ENCODE measurements around the gene INMT.

DNA sequence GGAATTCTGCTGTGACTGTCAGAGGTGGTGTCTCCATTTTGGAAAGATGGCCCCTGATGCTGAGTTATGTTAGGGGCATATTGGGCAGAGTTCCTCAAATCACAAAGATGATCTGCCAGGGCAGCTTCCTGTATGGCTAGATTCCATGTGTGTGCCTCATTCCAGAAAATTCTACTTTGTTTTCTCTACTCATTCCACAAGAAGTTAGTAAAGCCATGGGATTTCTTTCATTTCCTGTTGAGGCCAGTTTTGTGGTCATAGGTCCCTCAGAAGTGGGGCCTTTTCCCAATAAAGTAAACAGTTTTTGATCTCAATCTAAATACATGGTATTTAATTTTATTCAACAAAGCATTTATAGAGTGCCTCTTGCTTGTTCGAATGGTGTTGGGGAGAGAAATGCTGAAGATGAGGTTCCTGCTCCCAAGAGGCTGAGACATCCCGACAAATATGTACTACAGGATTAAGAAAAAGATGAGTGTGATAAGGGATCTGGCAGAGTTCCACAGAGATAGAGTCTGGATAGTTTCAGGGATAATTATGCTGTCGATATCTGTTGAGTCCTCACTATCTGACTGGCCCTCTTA lies 52.2 kb downstream of the INMT start:
- TF ChIP-seq, protein P1, sequence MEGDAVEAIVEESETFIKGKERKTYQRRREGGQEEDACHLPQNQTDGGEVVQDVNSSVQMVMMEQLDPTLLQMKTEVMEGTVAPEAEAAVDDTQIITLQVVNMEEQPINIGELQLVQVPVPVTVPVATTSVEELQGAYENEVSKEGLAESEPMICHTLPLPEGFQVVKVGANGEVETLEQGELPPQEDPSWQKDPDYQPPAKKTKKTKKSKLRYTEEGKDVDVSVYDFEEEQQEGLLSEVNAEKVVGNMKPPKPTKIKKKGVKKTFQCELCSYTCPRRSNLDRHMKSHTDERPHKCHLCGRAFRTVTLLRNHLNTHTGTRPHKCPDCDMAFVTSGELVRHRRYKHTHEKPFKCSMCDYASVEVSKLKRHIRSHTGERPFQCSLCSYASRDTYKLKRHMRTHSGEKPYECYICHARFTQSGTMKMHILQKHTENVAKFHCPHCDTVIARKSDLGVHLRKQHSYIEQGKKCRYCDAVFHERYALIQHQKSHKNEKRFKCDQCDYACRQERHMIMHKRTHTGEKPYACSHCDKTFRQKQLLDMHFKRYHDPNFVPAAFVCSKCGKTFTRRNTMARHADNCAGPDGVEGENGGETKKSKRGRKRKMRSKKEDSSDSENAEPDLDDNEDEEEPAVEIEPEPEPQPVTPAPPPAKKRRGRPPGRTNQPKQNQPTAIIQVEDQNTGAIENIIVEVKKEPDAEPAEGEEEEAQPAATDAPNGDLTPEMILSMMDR (IDR thresholded peaks at IDR 0.05; ENCODE audit: low read depth, low read length, missing input control), result no peak
- TF ChIP-seq, protein P2, sequence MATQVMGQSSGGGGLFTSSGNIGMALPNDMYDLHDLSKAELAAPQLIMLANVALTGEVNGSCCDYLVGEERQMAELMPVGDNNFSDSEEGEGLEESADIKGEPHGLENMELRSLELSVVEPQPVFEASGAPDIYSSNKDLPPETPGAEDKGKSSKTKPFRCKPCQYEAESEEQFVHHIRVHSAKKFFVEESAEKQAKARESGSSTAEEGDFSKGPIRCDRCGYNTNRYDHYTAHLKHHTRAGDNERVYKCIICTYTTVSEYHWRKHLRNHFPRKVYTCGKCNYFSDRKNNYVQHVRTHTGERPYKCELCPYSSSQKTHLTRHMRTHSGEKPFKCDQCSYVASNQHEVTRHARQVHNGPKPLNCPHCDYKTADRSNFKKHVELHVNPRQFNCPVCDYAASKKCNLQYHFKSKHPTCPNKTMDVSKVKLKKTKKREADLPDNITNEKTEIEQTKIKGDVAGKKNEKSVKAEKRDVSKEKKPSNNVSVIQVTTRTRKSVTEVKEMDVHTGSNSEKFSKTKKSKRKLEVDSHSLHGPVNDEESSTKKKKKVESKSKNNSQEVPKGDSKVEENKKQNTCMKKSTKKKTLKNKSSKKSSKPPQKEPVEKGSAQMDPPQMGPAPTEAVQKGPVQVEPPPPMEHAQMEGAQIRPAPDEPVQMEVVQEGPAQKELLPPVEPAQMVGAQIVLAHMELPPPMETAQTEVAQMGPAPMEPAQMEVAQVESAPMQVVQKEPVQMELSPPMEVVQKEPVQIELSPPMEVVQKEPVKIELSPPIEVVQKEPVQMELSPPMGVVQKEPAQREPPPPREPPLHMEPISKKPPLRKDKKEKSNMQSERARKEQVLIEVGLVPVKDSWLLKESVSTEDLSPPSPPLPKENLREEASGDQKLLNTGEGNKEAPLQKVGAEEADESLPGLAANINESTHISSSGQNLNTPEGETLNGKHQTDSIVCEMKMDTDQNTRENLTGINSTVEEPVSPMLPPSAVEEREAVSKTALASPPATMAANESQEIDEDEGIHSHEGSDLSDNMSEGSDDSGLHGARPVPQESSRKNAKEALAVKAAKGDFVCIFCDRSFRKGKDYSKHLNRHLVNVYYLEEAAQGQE (IDR thresholded peaks at IDR 0.05), result no peak
- TF ChIP-seq HNF4A (conservative IDR thresholded peaks at IDR 0.05) (no peak), TAF1 (conservative IDR thresholded peaks at IDR 0.05) (no peak)
